HepG2 (cell line): Measurements from ENCODE around the gene SLC12A5. TPM values are rescaled to one million over a fixed set of nuclear protein-coding genes. Genes with fewer than 3 reads are reported as not detected.
"Not testable (repeated sequence)": the region's sequence is repeated elsewhere in the genome, so short reads cannot be mapped to it uniquely, and the experiment has no call there.

Experiments used
- ATAC-seq: fragments of 200-7000 bp; cut with Tn5 transposase; 3 replicates; pipeline ENCODE4 v1.9.1; 2020; ENCODE audit warnings: mild to moderate bottlenecking, moderate library complexity
- BruUV-seq: library from RNA; stranded (reverse); fragments of 400-500 nt; replicated peaks from 2 replicates; lab custom pipeline; 2021; lab: Mats Ljungman, UMichigan
- CTCF ChIA-PET: fragments of 300-600 bp; formaldehyde crosslinking; extraction: SDS; loops from one replicate; lab custom pipeline; 2021; ENCODE audit warnings: low total read pairs, inconsistent platforms, low intra/inter-chr PET ratio; lab: Yijun Ruan, JAX
- POLR2A ChIA-PET: fragments of 350-600 bp; sonication (Branson Sonifier 250); formaldehyde crosslinking; loops from one replicate; lab custom pipeline; 2020; ENCODE audit warnings: antibody characterized with exemption, inconsistent platforms; lab: Yijun Ruan, JAX
- DNase-seq: peaks from one replicate; pipeline ENCODE4 v3.0.0-alpha.2; 2015; ENCODE audit warnings: low spot score
- FAIRE-seq: peaks from 3 replicates; lab custom pipeline; 2011; peaks lifted over from hg19 to GRCh38; lab: Jason Lieb, UNC
- H2AFZ ChIP-seq: one replicate; pipeline ENCODE4 v1.6.1; 2011; ENCODE audit warnings: low read length, inconsistent platforms
- H3K27ac ChIP-seq: fragments of 300-600 bp; 3 replicates; pipeline ENCODE4 v1.8.0; 2011; ENCODE audit warnings: mixed run types, mild to moderate bottlenecking, mixed read lengths, low read length, inconsistent platforms; ENCODE audit not compliant: insufficient read depth; ENCODE audit errors: extremely low read length
- H3K27me3 ChIP-seq, 2 experiments: fragments of 200-600 bp in 1 of 2; 2 replicates in 1 of 2; 3 replicates in 1 of 2; pipeline versions ENCODE4 v1.6.0 to v1.8.0; 2011; ENCODE audit warnings: low read length in 2 of 2, mild to moderate bottlenecking in 2 of 2, moderate library complexity in 2 of 2, inconsistent platforms in 1 of 2; ENCODE audit not compliant: insufficient read depth in 2 of 2, control insufficient read depth in 1 of 2
- H3K36me3 ChIP-seq, 2 experiments: fragments of 200-600 bp in 1 of 2; replicated peaks in 1 of 2; 2 replicates in 1 of 2; 3 replicates in 1 of 2; pipeline versions ENCODE4 v1.5.1 to v1.8.0; 2011; ENCODE audit warnings: low read length in 2 of 2, inconsistent platforms in 1 of 2; ENCODE audit not compliant: insufficient read depth in 2 of 2, control insufficient read depth in 1 of 2
- H3K4me1 ChIP-seq: 2 replicates; pipeline ENCODE4 v1.5.1; 2012; ENCODE audit warnings: low read length, inconsistent platforms; ENCODE audit not compliant: insufficient read depth
- H3K4me2 ChIP-seq: 2 replicates; pipeline ENCODE4 v1.6.0; 2011; ENCODE audit warnings: low read depth, low read length, inconsistent platforms
- H3K4me3 ChIP-seq, 3 experiments: fragments of 200-600 bp in 1 of 3; sonication (generic), shearing (Covaris generic) in 1 of 3; replicated peaks in 1 of 3; 2 replicates each; pipeline ENCODE4 v1.5.1; 2011 to 2016; ENCODE audit warnings: low read length in 3 of 3, inconsistent platforms in 2 of 3, low read depth in 2 of 3, mild to moderate bottlenecking in 2 of 3, control low read depth in 1 of 3, mixed read lengths in 1 of 3; ENCODE audit not compliant: insufficient read depth in 1 of 3
- H3K79me2 ChIP-seq: one replicate; pipeline ENCODE4 v1.6.1; 2011; ENCODE audit warnings: low read length, inconsistent platforms; ENCODE audit not compliant: insufficient read depth
- H3K9ac ChIP-seq: 2 replicates; pipeline ENCODE4 v1.6.0; 2011; ENCODE audit warnings: mild to moderate bottlenecking, low read depth, low read length, inconsistent platforms; ENCODE audit not compliant: insufficient read depth
- H3K9me3 ChIP-seq: 2 replicates; pipeline ENCODE4 v1.5.1; 2012; ENCODE audit warnings: mild to moderate bottlenecking, low read length
- H4K20me1 ChIP-seq: 2 replicates; pipeline ENCODE4 v1.6.0; 2011; ENCODE audit warnings: inconsistent platforms, mild to moderate bottlenecking, low read length, moderate library complexity; ENCODE audit not compliant: insufficient read depth
- FOSL1 ChIP-seq: sonication (generic); formaldehyde crosslinking; IDR thresholded peaks from 2 replicates; pipeline ENCODE4 v1.9.0; 2021; ENCODE audit warnings: missing genetic modification reagents, borderline replicate concordance
- HMG20A ChIP-seq: IDR thresholded peaks from 2 replicates; pipeline ENCODE4 v1.6.1; 2016; ENCODE audit warnings: borderline replicate concordance
- NR2F6 ChIP-seq, 2 experiments: IDR thresholded peaks; 2 replicates each; pipeline ENCODE4 v1.6.1; 2016; ENCODE audit warnings: antibody characterized with exemption in 1 of 2, mild to moderate bottlenecking in 1 of 2
- POLR2AphosphoS2 ChIP-seq: IDR thresholded peaks from 2 replicates; pipeline ENCODE4 v1.6.1; 2011; ENCODE audit warnings: low read depth, low read length, improper control_type of control experiment
- XBP1 ChIP-seq: sonication (generic); formaldehyde crosslinking; IDR thresholded peaks from 2 replicates; pipeline ENCODE4 v1.5.0; 2020; ENCODE audit warnings: missing genetic modification reagents
- ZNF17 ChIP-seq: sonication (generic); formaldehyde crosslinking; IDR thresholded peaks from 2 replicates; pipeline ENCODE4 v1.5.0; 2020; ENCODE audit warnings: mild to moderate bottlenecking, missing genetic modification reagents
- ZNF20 ChIP-seq: sonication (generic); formaldehyde crosslinking; IDR thresholded peaks from 2 replicates; pipeline ENCODE4 v1.4.0; 2020; ENCODE audit warnings: mild to moderate bottlenecking, moderate library complexity, missing genetic modification reagents
- ZNF530 ChIP-seq: sonication (generic); formaldehyde crosslinking; IDR thresholded peaks from 2 replicates; pipeline ENCODE4 v1.5.0; 2020; ENCODE audit warnings: low read depth, mild to moderate bottlenecking, missing genetic modification reagents
- ZNF781 ChIP-seq: sonication (generic); formaldehyde crosslinking; IDR thresholded peaks from 2 replicates; pipeline ENCODE4 v1.5.1; 2020; ENCODE audit warnings: borderline replicate concordance, mild to moderate bottlenecking, missing genetic modification reagents; ENCODE audit errors: not compliant biosample characterization
- ZNF792 ChIP-seq: IDR thresholded peaks from 2 replicates; pipeline ENCODE4 v1.6.1; 2016
- ZNF891 ChIP-seq: sonication (generic); formaldehyde crosslinking; IDR thresholded peaks from 2 replicates; pipeline ENCODE4 v1.5.0; 2020; ENCODE audit warnings: mild to moderate bottlenecking, missing genetic modification reagents
- WGBS: methylation state at CpG from one replicate; pipeline ENCODE4 v1.1.6; 2017; ENCODE audit warnings: low lambda C conversion rate; 5-methylcytosine and 5-hydroxymethylcytosine counted together
- in situ Hi-C: cut with HindIII; loops from 2 replicates; pipeline ENCODE4 v1.10.0; 2017; ENCODE audit warnings: low pct_unique_long_range_greater_than_20kb; ENCODE audit not compliant: extremely low pct_ligation_motif_present
- intact Hi-C: fragments of 100-400 bp; cut with micrococcal nuclease; formaldehyde crosslinking; loops from one replicate; pipeline ENCODE4 v1.10.0; 2022; ENCODE audit not compliant: unreplicated experiment
- polyA plus RNA-seq, 8 experiments: library from polyadenylated mRNA; depleted of rRNA in 3 of 8; stranded (reverse) in 7 of 8; unstranded in 1 of 8; fragments of >200 nt; fragmentation: Illumina TruSeq in 4 of 8; extraction: Trizol in 4 of 8; gene quantifications; 2 replicates each; pipeline versions ENCODE4 v1.2.1 to v1.2.3, GENCODE V29; 2011 to 2016; ENCODE audit warnings: low read depth in 4 of 8, missing spikeins in 1 of 8, mixed read lengths in 1 of 8; ENCODE audit not compliant: insufficient read depth in 1 of 8
- total RNA-seq, 5 experiments: library from RNA; depleted of rRNA; stranded (reverse); fragments of >200 nt; fragmentation: Illumina TruSeq; extraction: Trizol; gene quantifications; 2 replicates each; pipeline ENCODE4 v1.2.3, GENCODE V29; 2016; ENCODE audit warnings: low read depth in 1 of 5
- TF ChIP-seq, protein P1 (sequence below): sonication (generic); formaldehyde crosslinking; IDR thresholded peaks from 2 replicates; pipeline ENCODE4; 2020; ENCODE audit warnings: missing genetic modification reagents, mild to moderate bottlenecking, borderline replicate concordance
- TF ChIP-seq, protein P2 (sequence below): sonication (generic); formaldehyde crosslinking; conservative IDR thresholded peaks from 2 replicates; pipeline ENCODE4 v1.8.0; 2022; ENCODE audit warnings: mild to moderate bottlenecking, moderate library complexity, missing genetic modification reagents

SLC12A5 gene
- total and polyA plus RNA-seq, 2 of the 13 experiments (the other 11 are each of a cell fraction or from before 2014, with no cell fraction given): 4.3 to 5.4 TPM

DNA sequence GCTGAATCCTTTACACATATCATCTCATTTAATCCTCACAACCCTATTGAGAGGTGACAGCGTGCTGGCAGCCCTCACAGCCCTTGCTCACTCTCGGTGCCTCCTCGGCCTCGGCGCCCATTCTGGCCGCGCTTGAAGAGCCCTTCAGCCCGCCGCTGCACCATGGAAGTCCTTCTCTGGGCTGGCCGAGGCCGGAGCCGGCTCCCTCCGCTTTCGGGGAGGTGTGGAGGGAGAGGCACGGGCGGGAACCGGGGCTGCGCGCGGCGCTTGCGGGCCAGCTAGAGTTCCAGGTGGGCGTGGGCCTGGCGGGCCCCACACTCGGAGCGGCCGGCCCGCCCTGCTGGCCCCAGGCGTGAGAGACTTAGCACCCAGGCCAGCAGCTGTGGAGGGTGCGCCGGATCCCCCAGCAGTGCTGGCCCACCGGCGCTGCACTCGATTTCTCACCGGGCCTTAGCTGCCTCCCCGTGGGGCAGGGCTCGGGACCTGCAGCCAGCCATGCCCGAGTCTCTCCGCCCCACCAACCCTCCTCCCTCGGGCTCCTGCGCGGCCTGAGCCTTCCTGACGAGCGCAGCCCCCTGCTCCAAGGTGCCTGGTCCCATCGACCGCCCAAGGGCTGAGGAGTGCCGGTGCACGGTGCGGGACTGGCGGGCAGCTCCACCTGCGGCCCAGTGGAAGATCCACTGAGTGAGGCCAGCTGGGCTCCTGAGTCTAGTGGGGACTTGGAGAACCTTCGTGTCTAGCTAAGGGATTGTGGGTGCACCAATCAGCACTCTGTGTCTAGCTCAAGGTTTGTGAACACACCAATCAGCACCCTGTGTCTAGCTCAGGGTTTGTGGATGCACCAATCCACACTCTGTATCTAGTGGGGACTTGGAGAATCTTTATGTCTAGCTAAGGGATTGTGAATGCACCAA, 62.9 kb downstream of the SLC12A5 start:
- H3K9me3 ChIP-seq, intact Hi-C loops, DNase-seq, H3K27ac ChIP-seq, FAIRE-seq, BruUV-seq, H3K36me3 ChIP-seq, H2AFZ ChIP-seq, POLR2A ChIA-PET, H3K27me3 ChIP-seq, H3K9ac ChIP-seq, CTCF ChIA-PET, in situ Hi-C loops, ATAC-seq, H3K4me2 ChIP-seq, H3K4me3 ChIP-seq: not testable (repeated sequence)
- H3K4me1 ChIP-seq: peaks cover 24% of the 10 kb centered on the region
- peaks cover 26% of the 10 kb centered on the region for H4K20me1 ChIP-seq
- peak; percentile 33 for TF ChIP-seq ZNF781
- H3K79me2 ChIP-seq: peaks cover 25% of the 10 kb centered on the region
- 81% methylated on average over 50 of the region's 52 CpGs for WGBS

DNA sequence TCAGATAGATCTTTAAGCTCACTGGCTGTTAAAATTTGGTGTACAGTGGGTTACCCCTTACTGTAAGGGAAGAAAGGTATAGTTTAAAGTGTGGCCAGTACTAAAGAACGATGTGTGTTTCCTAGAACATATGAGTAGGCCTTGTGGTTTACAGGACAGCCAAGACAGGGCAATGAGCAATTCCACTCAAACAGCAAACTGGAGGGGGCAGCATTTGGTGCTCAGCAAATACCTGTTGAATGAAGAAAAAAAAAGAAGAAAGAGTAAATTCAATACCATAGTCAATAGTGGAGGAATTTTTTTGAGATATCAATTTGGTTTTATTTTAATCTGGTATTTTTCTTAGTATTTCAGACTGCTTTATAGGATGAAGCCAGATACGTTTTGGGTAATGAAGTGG, 64.5 kb downstream of the SLC12A5 start:
- 1% methylated on average over 2 of the region's 2 CpGs for WGBS

More for the DNA sequence above, 64.5 kb downstream of the SLC12A5 start:
- no peak overlapping the region for H3K9ac ChIP-seq
- FAIRE-seq (no peak), ATAC-seq (no peak), DNase-seq (no peak)
- H3K4me3 ChIP-seq: no peak overlapping the region
- peaks cover 9% of the 10 kb centered on the region for H3K79me2 ChIP-seq
- intact Hi-C loops: no loop called here
- in situ Hi-C loops: no loop called here
- TF ChIP-seq ZNF792 (CRISPR knock-in tag) (no peak), HMG20A (no peak), ZNF891 (CRISPR knock-in tag) (no peak), POLR2AphosphoS2 (no peak), ZNF20 (no peak), NR2F6 (IDR thresholded peaks at IDR 0.05) (no peak), NR2F6 (CRISPR knock-in tag; IDR thresholded peaks at IDR 0.05) (no peak), FOSL1 (no peak), ZNF530 (no peak), ZNF17 (CRISPR knock-in tag) (no peak), XBP1 (CRISPR knock-in tag) (no peak)
- TF ChIP-seq, protein P1, sequence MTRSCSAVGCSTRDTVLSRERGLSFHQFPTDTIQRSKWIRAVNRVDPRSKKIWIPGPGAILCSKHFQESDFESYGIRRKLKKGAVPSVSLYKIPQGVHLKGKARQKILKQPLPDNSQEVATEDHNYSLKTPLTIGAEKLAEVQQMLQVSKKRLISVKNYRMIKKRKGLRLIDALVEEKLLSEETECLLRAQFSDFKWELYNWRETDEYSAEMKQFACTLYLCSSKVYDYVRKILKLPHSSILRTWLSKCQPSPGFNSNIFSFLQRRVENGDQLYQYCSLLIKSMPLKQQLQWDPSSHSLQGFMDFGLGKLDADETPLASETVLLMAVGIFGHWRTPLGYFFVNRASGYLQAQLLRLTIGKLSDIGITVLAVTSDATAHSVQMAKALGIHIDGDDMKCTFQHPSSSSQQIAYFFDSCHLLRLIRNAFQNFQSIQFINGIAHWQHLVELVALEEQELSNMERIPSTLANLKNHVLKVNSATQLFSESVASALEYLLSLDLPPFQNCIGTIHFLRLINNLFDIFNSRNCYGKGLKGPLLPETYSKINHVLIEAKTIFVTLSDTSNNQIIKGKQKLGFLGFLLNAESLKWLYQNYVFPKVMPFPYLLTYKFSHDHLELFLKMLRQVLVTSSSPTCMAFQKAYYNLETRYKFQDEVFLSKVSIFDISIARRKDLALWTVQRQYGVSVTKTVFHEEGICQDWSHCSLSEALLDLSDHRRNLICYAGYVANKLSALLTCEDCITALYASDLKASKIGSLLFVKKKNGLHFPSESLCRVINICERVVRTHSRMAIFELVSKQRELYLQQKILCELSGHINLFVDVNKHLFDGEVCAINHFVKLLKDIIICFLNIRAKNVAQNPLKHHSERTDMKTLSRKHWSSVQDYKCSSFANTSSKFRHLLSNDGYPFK (CRISPR knock-in tag): no peak
- TF ChIP-seq, protein P2, sequence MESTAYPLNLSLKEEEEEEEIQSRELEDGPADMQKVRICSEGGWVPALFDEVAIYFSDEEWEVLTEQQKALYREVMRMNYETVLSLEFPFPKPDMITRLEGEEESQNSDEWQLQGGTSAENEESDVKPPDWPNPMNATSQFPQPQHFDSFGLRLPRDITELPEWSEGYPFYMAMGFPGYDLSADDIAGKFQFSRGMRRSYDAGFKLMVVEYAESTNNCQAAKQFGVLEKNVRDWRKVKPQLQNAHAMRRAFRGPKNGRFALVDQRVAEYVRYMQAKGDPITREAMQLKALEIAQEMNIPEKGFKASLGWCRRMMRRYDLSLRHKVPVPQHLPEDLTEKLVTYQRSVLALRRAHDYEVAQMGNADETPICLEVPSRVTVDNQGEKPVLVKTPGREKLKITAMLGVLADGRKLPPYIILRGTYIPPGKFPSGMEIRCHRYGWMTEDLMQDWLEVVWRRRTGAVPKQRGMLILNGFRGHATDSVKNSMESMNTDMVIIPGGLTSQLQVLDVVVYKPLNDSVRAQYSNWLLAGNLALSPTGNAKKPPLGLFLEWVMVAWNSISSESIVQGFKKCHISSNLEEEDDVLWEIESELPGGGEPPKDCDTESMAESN (CRISPR knock-in tag): no peak
- no peaks in the 10 kb centered on the region for H3K36me3 ChIP-seq
- no peaks in the 10 kb centered on the region for H3K9me3 ChIP-seq
- CTCF ChIA-PET: no interaction called here
- H3K27me3 ChIP-seq: peaks cover 0 to 2% of the 10 kb centered on the region in 2 experiments; a peak in 3 of 5 replicates
- H3K27ac ChIP-seq: no peak overlapping the region
- peaks cover 9% of the 10 kb centered on the region for H4K20me1 ChIP-seq
- H3K4me1 ChIP-seq: peaks cover 7% of the 10 kb centered on the region
- H3K4me2 ChIP-seq: no peak overlapping the region
- BruUV-seq: no TSS peak
- no peak overlapping the region for H2AFZ ChIP-seq
- POLR2A ChIA-PET: no interaction called here
